ENCODE data around the gene TBPL1. TPM values are rescaled to one million over a fixed set of nuclear protein-coding genes. Genes with fewer than 3 reads are reported as not detected.

TBPL1 gene
- total and polyA plus RNA-seq, 12 donors, result 5.1 to 21.0 (median 16.8) TPM

GRCh38 chr6:134026597-134026996, 73.6 kb downstream of the TBPL1 start:
- Histone ChIP-seq H3K27ac (no peak overlapping the region), H3K9me3 (replicated peaks in 1 of 3) (no peaks in the 10 kb centered on the region), H3K36me3 (replicated peaks in 1 of 2) (no peaks in the 10 kb centered on the region), H3K4me3 (no peak overlapping the region), H3K27me3 (no peaks in the 10 kb centered on the region), H3K4me1 (replicated peaks in 1 of 2) (no peaks in the 10 kb centered on the region)
- no peak for DNase-seq
- intact Hi-C loops (cut with DNase I), result no loop called here
- 95 to 100% (median 96%) methylated on average over 3 of the region's 3 CpGs for whole genome bisulfite sequencing, 4 donors
- TF ChIP-seq POLR2A (IDR thresholded peaks at IDR 0.05), result no peak
- no peak for TF ChIP-seq CTCF (IDR thresholded peaks at IDR 0.05)

DNA sequence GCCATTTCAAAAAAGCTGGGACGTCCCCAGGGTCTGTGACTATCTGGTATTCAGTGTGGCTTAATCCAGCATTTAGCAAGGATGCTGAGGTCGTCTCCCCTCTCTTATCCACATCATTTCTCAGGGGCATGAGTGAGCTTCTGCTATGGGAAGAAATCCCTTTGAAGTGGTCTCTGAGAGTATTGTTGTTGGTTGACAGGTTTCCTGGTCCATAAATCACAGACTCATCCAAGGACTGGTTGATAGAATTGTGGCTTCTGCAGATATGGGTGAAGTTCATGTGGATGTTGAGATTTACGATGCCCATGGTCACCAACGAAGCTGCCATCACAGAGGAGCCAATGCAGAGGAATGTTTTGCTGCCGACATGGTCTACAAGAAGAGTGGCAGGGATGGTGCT, 75.4 kb downstream of the TBPL1 start:
- Histone ChIP-seq H3K36me3 (replicated peaks in 1 of 2) (no peaks in the 10 kb centered on the region), H3K27ac (no peak overlapping the region), H3K27me3 (no peaks in the 10 kb centered on the region), H3K9me3 (replicated peaks in 1 of 3) (no peaks in the 10 kb centered on the region), H3K4me3 (no peak overlapping the region), H3K4me1 (replicated peaks in 1 of 2) (no peaks in the 10 kb centered on the region)
- 78 to 86% (median 81%) methylated on average over 5 of the region's 5 CpGs for WGBS, 4 donors
- TF ChIP-seq POLR2A (IDR thresholded peaks at IDR 0.05), result no peak
- TF ChIP-seq CTCF (IDR thresholded peaks at IDR 0.05), result no peak
- no peak for DNase-seq
- intact Hi-C loops (cut with DNase I), result no loop called here

- TF ChIP-seq POLR2A (IDR thresholded peaks at IDR 0.05) (no peak), CTCF (IDR thresholded peaks at IDR 0.05) (no peak)
- Histone ChIP-seq H3K27me3 (no peaks in the 10 kb centered on the region), H3K9me3 (replicated peaks in 1 of 3) (no peaks in the 10 kb centered on the region), H3K27ac (peak overlapping the region in 2 of 5 donors; percentile 4 to 49), H3K4me3 (no peak overlapping the region), H3K4me1 (replicated peaks in 1 of 2) (no peaks in the 10 kb centered on the region), H3K36me3 (replicated peaks in 1 of 2) (no peaks in the 10 kb centered on the region)
- intact Hi-C loops (cut with DNase I), result no loop called here
- no peak for DNase-seq
- WGBS, 4 donors, result 45 to 51% (median 49%) methylated on average over 6 of the region's 6 CpGs
These were observed 76.8 kb downstream of the TBPL1 start for GRCh38 chr6:134029495-134030455.

- no peak for TF ChIP-seq CTCF (IDR thresholded peaks at IDR 0.05)
- TF ChIP-seq POLR2A (IDR thresholded peaks at IDR 0.05), result no peak
- no peaks in the 10 kb centered on the region for H3K9me3 ChIP-seq (replicated peaks in 1 of 3)
- intact Hi-C loops (cut with DNase I), result no loop called here
- no peaks in the 10 kb centered on the region for H3K4me1 ChIP-seq (replicated peaks in 1 of 2)
- no peak overlapping the region for H3K4me3 ChIP-seq
- H3K27ac ChIP-seq, result no peak overlapping the region
- WGBS, 4 donors, result 75 to 85% (median 82%) methylated on average over 2 of the region's 2 CpGs
- no peaks in the 10 kb centered on the region for H3K27me3 ChIP-seq
- H3K36me3 ChIP-seq (replicated peaks in 1 of 2), result no peaks in the 10 kb centered on the region
- no peak for DNase-seq
These were observed 78.8 kb downstream of the TBPL1 start for GRCh38 chr6:134031696-134032255.

Measured in adrenal gland (tissue), 12 donors.